GM12865 (cell line): ENCODE measurements around the gene NR1D1.

Source experiments
- DNase-seq: peaks from one replicate; pipeline ENCODE4 v3.0.0; 2010; ENCODE audit warnings: low read depth
- H3K4me3 ChIP-seq: 2 replicates; pipeline ENCODE4 v1.5.1; 2011; ENCODE audit warnings: mild to moderate bottlenecking, low read depth, low read length, control low read depth
- CTCF ChIP-seq: IDR thresholded peaks from 2 replicates; pipeline ENCODE4 v1.5.1; 2011; ENCODE audit warnings: low read length, control low read depth, low read depth, inconsistent platforms; ENCODE audit not compliant: insufficient read depth; ENCODE audit errors: missing control alignments

NR1D1 gene

DNA sequence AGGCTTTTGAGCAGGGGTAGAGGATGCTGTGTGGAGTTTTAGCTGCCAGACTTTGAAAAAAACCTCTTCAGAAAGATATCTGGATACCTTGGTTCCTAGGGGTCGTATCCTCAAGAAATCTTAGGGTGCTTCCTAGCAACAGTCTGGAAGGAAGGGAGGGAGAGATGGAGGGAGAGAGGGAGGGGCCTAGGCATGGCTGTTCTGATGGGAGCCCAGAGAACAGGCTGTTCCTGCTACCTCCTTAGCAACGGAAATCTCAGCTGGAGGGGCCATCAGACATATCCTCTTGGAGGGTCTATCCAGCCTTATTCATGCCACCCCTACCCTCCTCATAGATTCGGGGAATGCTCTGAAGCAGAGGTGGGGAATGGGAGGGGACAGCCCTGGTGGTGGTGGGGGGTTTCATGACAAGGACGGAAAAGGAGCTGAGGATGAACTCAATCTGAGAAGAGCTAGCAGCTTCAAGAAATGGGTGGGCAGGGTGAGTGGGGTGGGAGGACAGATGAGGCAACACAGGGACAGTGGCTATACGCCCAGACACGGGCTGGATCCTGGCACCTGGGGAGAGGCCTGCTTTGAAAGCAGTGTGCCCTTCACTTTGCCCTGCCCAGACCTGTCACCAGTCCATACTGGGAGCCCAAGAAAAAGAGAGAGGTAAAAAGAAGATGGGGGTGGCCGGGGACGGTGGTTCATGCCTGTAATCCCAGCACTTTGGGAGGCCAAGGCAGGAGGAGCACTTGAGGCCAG is 40.5 kb downstream of the NR1D1 start:
- no peak for TF ChIP-seq CTCF
- DNase-seq = no peak
- no peak overlapping the region for H3K4me3 ChIP-seq

DNA sequence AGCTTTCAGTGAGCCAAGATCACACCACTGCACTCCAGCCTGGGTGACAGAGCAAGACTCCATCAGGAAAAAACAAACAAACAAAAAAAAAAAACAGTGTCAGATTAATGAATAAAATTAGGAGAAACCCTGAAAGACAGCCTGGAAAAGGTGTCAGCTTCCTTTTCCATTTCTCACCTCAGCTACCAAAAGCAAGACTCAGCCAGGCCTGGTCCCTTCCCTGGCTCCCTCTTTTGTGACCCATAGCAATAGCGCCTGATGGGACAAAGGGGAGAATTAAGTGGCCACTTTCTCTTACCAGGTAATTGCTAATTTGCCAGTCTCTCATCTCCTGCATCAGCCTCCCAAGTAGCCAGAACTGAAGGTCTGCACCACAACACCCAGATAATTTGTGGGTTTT is 41.5 kb downstream of the NR1D1 start:
- no peak overlapping the region for H3K4me3 ChIP-seq
- no peak for TF ChIP-seq CTCF

DNA sequence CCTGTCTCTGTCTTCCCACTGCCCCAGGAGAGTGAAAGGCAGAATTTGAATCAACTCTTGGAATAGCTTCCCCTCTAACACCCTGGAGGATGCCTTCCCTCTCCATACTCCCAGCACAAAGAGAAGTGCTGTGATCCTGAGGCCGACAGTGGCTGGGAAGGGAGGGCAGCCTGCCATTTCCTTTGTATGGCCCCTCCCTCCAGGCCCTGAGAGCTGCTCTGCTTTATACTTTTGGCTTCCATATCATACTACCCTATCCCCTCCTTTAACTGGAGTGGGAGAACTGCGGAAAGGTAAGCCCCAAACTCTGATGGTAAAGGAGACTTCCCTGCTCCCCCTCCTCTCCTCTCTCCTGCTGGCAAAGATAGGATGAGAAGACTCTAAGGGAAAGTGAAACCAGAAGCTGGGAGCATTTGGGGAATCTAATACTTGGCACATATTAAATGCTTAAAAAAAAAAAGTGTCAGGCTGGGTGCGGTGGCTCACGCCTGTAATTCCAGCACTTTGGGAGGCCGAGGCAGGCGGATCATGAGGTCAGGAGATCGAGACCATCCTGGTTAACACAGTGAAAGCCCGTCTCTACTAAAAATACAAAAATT is 42.1 kb downstream of the NR1D1 start:
- no peak overlapping the region for H3K4me3 ChIP-seq
- no peak for DNase-seq
- TF ChIP-seq CTCF = no peak

More for the DNA sequence above, 41.5 kb downstream of the NR1D1 start:
- DNase-seq = no peak

GRCh38 chr17:40056379-40057015 is 43.9 kb downstream of the NR1D1 start:
- no peak for DNase-seq
- H3K4me3 ChIP-seq = no peak overlapping the region
- no peak for TF ChIP-seq CTCF
